Stimulated activated CD4-positive, alpha-beta T cell treated with anti-CD3 and anti-CD28 coated beads, Interleukin-2, amount 100 ng/mL, for 24 hours (primary cell): Measurements from ENCODE around the gene AAK1.
A peak's percentile ranks its signal among the peaks of the same experiment; 100 is the strongest.

Source experiments
- DNase-seq, 2 donors: peaks; one replicate each; pipeline ENCODE4 v3.0.0-alpha.2; 2020

AAK1 gene

DNA sequence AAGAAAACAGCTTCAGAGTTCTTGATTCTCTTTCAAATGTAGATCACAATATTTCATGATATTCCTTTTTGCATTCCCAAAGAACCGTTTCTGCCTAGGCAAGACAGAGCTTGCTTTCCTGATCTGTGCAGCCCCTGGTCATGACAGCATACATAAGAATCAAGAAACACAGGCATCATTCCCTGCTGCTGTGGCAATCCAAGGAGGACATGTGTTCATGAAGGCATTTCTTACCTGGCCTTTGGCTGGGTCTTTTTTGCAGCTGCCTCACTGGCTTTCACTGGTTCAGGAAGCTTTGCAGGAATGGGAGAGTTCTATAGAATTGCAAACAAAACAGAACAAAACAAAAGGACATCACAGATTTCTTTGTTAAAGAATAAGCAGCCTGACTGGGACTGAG, 118.7 kb downstream of the AAK1 start:
- DNase-seq, result no peak

GRCh38 chr2:69521747-69522146, 121.8 kb downstream of the AAK1 start:
- DNase-seq, result no peak

- DNase-seq, result no peak
Measured at GRCh38 chr2:69518841-69519240, 124.7 kb downstream of the AAK1 start.

DNA sequence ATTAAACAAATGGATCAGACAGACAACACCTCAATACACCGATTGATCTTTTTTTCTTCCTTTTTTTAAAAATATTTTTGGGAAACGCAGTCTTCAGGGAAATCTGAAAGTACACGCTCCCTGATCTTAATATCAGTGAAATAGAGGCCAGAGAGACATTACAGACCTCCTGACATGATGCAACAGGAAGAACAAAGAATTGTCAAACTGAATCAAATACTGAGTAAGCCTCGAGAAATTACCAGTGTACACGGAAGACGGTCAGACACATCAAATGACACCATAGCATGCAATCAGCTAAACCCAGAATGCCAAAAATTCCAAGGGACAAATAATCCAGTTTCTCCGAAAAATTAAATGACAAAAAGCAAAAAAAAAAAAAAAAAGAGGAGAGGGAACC, 126.1 kb downstream of the AAK1 start:
- no peak for DNase-seq

- DNase-seq, result no peak
Measured at GRCh38 chr2:69514819-69515218, 128.7 kb downstream of the AAK1 start.

DNA sequence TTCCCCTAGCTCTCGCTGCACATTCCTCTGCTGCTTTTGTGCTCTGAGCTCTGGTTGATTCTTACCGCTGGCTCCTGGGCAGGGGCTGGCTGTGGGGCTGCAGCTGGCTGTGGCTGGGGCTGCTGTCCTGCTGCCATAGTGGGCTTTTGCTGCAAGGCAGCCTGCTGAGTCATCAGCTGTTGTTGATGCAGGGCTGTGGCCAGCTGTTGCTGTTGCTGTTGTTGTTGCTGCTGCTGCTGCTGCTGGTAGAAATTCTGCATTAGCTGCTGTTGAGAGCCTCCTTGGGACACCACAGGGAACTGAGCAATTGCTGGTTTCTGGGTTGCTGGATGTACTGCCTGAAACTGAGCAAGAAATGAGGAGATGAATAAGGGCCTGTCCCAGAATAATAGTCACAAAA, 129.1 kb downstream of the AAK1 start:
- DNase-seq, result no peak

- no peak for DNase-seq
Measured at GRCh38 chr2:69512446-69512845, 131.1 kb downstream of the AAK1 start.

GRCh38 chr2:69510204-69510603, 133.3 kb downstream of the AAK1 start:
- DNase-seq, result no peak

- no peak for DNase-seq
Measured at GRCh38 chr2:69509750-69510140, 133.8 kb downstream of the AAK1 start.

DNA sequence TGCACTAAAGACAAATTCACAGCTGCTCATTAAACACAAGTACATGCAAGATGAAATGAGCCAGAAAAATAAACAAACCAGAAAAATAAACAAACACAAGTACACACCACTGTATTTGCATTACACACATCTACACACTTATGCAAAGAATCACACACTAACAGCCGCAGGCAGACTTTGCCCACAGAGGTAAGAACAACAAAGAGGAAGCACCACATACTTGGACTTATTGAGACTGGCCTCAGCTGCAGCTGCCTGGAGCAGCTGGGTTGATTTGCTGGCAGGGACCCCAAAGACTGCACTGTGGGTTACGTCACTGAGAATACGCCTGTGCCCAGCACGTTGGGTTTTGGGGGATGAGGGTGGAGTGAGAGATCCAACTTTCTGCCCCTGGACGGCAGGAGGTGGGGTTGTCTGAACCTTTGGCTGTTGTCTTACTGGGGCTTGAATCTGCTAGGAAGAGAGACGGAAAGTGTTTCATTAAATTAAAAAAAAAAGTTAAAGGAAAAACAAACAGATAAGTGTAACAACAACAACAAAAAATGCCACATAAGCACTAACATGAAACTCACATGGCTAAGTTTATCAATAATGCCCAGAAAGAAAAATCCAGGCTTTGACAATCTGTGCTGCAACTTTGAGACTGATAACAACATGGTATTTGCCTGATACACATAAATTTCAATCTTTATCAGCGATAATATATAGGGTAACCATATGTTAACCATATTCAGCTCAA, 134.4 kb downstream of the AAK1 start:
- DNase-seq, result no peak

GRCh38 chr2:69505710-69506109, 137.8 kb downstream of the AAK1 start:
- DNase-seq, result no peak

GRCh38 chr2:69501301-69501700, 142.2 kb downstream of the AAK1 start:
- DNase-seq, result no peak

GRCh38 chr2:69499966-69500365, 143.6 kb downstream of the AAK1 start:
- DNase-seq, result no peak

GRCh38 chr2:69499242-69499641, 144.3 kb downstream of the AAK1 start:
- DNase-seq, result no peak

- no peak for DNase-seq
Measured at GRCh38 chr2:69495861-69496260, 147.7 kb downstream of the AAK1 start.

- no peak for DNase-seq
Measured at GRCh38 chr2:69495008-69495407, 148.5 kb downstream of the AAK1 start.

GRCh38 chr2:69494126-69494525, 149.4 kb downstream of the AAK1 start:
- no peak for DNase-seq

DNA sequence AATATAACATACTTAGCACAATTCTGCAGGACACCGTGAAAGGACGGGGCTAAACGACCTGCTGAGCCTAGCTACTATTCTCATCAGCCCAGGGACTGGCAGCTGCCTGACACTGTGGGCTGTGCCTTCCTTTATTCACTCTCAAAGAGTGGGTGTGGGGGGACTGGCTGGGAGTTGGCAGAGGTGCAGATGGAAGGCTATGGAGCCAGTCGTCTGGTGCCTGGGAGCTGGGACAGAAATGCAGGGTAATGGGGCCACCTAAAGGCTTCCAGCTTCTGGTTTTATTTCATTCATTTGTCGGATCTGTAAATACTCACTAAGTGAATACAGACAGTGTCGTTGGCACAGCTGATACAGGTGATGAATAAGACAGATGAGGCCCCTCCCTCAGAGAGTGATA, 150.3 kb downstream of the AAK1 start:
- no peak for DNase-seq

GRCh38 chr2:69491864-69492263, 151.7 kb downstream of the AAK1 start:
- DNase-seq, result no peak

- DNase-seq, result peak; percentile 20 to 34
Measured at GRCh38 chr2:69490486-69490885, 153.1 kb downstream of the AAK1 start.

DNA sequence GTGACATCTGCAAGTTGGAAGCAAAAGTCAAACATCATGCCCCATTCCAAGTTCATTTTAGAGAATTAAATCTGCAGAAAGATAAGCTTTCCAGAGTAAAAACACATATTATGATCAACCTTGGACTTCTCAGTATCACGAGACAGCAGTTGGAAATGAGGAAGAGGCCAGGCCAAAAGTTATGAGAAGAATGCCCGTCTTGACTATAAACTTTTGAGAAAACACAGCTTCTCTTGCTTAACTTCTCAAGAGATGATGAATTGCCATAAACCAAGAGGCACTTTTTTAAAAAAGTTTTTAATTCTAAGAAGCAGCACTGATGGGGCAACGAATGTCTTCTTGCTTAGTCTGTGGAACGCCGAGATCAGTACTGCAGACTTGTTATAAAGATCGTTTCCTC, 153.7 kb downstream of the AAK1 start:
- no peak for DNase-seq

DNA sequence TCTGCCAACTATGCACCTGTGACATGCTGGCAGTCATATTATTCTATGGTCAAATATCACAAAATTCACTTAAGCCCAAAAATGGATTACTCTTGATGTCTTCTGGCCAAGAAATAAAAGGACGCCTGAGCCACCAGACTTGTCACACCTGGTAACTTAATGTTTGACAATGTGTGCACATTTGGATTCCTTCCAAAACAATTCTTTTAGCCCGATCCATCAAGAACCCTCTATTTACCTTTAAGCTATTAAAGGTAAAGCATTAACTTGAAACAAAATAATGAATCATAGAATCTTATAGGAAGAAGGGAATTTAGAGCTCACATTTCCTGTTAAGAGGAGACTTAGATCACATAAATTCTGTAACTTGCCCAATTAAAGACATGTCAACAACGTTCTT, 159.8 kb downstream of the AAK1 start:
- no peak for DNase-seq

DNA sequence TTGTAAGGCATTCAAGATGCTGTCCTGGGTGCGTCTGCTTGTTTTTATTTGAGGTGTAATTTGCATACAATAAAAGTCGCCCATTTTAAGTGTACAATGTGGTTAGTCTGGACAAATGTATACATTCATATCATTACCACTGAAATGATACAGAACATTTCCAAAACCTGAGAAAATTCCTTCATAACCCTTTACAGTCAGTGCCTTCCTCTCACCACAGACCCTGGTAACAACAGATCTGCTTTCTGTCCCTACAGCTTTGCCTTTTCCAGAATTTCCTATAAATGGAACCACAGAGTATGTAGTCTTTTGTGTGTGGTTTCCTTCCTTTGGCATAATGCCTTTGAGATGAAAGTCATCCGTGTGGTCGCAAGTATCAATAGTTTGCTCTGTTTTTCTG, 160.5 kb downstream of the AAK1 start:
- DNase-seq, result no peak

GRCh38 chr2:69482471-69482870, 161.1 kb downstream of the AAK1 start:
- DNase-seq, result no peak

- no peak for DNase-seq
Measured at GRCh38 chr2:69481421-69481820, 162.1 kb downstream of the AAK1 start.

GRCh38 chr2:69477627-69478026, 165.9 kb downstream of the AAK1 start:
- DNase-seq, result no peak
